ENCODE data around the gene MYCBP. TPM values are rescaled to one million over a fixed set of nuclear protein-coding genes. Genes with fewer than 3 reads are reported as not detected.

MYCBP gene
- total and polyA plus RNA-seq, 2 experiments from 2014 or later: 14.7 to 33.9 TPM

GRCh38 chr1:38888423-38889333 lies 15.5 kb upstream of the MYCBP start:
- Histone ChIP-seq H3K9me3 (ENCODE audit: low read depth) (no peaks in the 10 kb centered on the region), H3K36me3 (replicated peaks; ENCODE audit: insufficient read depth, low read depth) (no peaks in the 10 kb centered on the region), H2AFZ (no peak overlapping the region), H4K20me1 (ENCODE audit: insufficient read depth, poor library complexity, severe bottlenecking) (no peaks in the 10 kb centered on the region), H3K79me2 (no peaks in the 10 kb centered on the region), H3K4me3 (no peak overlapping the region), H3K4me2 (no peak overlapping the region), H3K27me3 (no peaks in the 10 kb centered on the region), H3K27ac (no peak overlapping the region), H3K4me1 (ENCODE audit: insufficient read depth) (no peaks in the 10 kb centered on the region), H3K9me2 (replicated peaks; ENCODE audit: insufficient read depth) (no peaks in the 10 kb centered on the region)
- no peak for DNase-seq (ENCODE audit: low spot score)
- 83% methylated on average over 9 of the region's 9 CpGs for WGBS (ENCODE audit: low lambda C conversion rate, missing lambda C conversion rate)
- TF ChIP-seq EZH2 (IDR thresholded peaks at IDR 0.05; ENCODE audit: borderline replicate concordance) (no peak), CTCF (IDR thresholded peaks at IDR 0.05; ENCODE audit: poor library complexity) (no peak), EZH2phosphoT487 (IDR thresholded peaks at IDR 0.05; ENCODE audit: low read depth, severe bottlenecking, unreplicated experiment) (no peak)

GRCh38 chr1:38885092-38885491 lies 11.9 kb upstream of the MYCBP start:
- H2AFZ ChIP-seq: no peak overlapping the region
- H3K9me2 ChIP-seq (replicated peaks; ENCODE audit: insufficient read depth): no peaks in the 10 kb centered on the region
- no peaks in the 10 kb centered on the region for H3K9me3 ChIP-seq (ENCODE audit: low read depth)
- H3K4me1 ChIP-seq (ENCODE audit: insufficient read depth): no peaks in the 10 kb centered on the region
- TF ChIP-seq CTCF (IDR thresholded peaks at IDR 0.05; ENCODE audit: poor library complexity): no peak
- TF ChIP-seq EZH2phosphoT487 (IDR thresholded peaks at IDR 0.05; ENCODE audit: low read depth, severe bottlenecking, unreplicated experiment): no peak
- TF ChIP-seq EZH2 (IDR thresholded peaks at IDR 0.05; ENCODE audit: borderline replicate concordance): no peak
- WGBS (ENCODE audit: low lambda C conversion rate, missing lambda C conversion rate): 98% methylated on average over 2 of the region's 2 CpGs
- H3K79me2 ChIP-seq: no peaks in the 10 kb centered on the region
- no peak for DNase-seq (ENCODE audit: low spot score)
- no peak overlapping the region for H3K4me2 ChIP-seq
- no peaks in the 10 kb centered on the region for H4K20me1 ChIP-seq (ENCODE audit: insufficient read depth, poor library complexity, severe bottlenecking)
- no peaks in the 10 kb centered on the region for H3K27me3 ChIP-seq
- H3K4me3 ChIP-seq: no peak overlapping the region
- H3K27ac ChIP-seq: no peak overlapping the region
- H3K36me3 ChIP-seq (replicated peaks; ENCODE audit: insufficient read depth, low read depth): no peaks in the 10 kb centered on the region

- no peak for DNase-seq (ENCODE audit: low spot score)
- Histone ChIP-seq H3K27me3 (no peaks in the 10 kb centered on the region), H3K27ac (no peak within 1 kb of the TSS), H3K4me2 (no peak within 1 kb of the TSS), H3K9me2 (replicated peaks; ENCODE audit: insufficient read depth) (no peaks in the 10 kb centered on the region), H3K4me3 (no peak within 1 kb of the TSS), H3K9me3 (ENCODE audit: low read depth) (no peaks in the 10 kb centered on the region), H3K4me1 (ENCODE audit: insufficient read depth) (no peaks in the 10 kb centered on the region), H2AFZ (no peak within 1 kb of the TSS), H4K20me1 (ENCODE audit: insufficient read depth, poor library complexity, severe bottlenecking) (no peaks in the 10 kb centered on the region), H3K36me3 (replicated peaks; ENCODE audit: insufficient read depth, low read depth) (no peaks in the 10 kb centered on the region), H3K79me2 (no peaks in the 10 kb centered on the region)
- TF ChIP-seq EZH2phosphoT487 (IDR thresholded peaks at IDR 0.05; ENCODE audit: low read depth, severe bottlenecking, unreplicated experiment) (no peak), CTCF (IDR thresholded peaks at IDR 0.05; ENCODE audit: poor library complexity) (no peak), EZH2 (IDR thresholded peaks at IDR 0.05; ENCODE audit: borderline replicate concordance) (no peak)
Measured at GRCh38 chr1:38881487-38881886, 8.3 kb upstream of the MYCBP start, which contains the start of gene GJA9. Gene GJA9, minus strand, starts transcription at chr1:38881587. Its CDS starts 5,489 bp downstream, at chr1:38876098.

Measured in hepatocyte (in vitro differentiated cells).